Fibroblast of skin of right quadriceps (primary cell): ENCODE results near the gene GPR142.

Source experiments
- DNase-seq: peaks from one replicate; pipeline ENCODE4 v3.0.0-alpha.2; 2013

GPR142 gene

DNA sequence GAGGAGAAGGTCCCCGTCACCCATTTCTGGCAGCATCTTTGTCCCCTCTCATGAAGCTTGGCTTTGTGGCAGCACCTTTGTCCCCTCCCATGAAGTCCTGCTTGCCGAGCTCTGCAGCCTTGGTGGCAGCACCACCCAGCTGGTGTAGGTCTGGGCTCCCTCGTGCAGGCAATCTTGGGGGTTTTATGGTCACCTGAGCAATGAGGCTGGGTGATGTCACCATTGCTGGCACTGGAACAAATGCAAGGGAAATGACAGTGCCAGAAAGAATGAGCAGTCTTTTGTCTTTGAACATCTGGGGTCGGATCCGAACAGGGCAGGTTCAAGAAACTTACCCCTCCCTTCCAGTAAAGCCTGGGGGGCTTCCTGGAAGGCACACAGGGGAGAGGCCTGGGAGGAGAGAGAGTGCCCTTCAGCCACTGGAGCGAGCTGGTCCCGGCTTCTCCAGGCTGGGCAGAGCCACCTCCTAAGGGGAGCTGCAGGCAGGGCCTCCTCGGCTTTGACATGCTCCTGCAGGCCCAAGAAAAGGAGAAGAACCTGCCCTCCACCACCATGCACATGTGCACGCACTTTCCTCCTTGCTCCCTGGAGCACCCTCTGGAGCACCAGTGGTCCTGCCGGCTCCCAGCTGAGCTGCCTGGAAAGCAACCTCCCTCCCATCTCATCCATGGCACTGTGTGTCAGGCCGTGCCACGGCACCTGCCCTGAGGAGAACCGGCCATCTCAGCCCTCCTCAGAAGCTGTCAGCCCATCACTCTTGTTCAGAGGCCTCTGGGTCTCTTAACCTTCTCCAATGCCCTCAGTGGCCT, 21.7 kb upstream of the GPR142 start:
- DNase-seq, result no peak

DNA sequence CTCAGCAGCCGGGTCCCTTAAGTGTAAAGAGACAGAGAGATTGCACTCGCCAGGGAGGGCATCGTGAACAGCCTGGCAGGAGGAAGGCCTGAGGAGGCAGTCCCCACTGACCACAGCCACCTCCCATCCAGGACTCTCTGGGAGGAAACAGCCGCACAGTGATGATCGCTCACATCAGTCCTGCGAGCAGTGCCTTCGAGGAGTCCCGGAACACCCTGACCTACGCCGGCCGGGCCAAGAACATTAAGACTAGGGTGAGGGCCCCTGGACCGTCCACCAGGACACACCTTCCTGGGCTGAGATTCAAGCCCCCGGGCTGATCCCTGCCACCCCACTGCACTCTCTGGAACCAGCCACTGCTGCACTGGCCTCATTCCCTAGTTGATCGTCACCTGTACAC, 19.7 kb upstream of the GPR142 start:
- no peak for DNase-seq

DNA sequence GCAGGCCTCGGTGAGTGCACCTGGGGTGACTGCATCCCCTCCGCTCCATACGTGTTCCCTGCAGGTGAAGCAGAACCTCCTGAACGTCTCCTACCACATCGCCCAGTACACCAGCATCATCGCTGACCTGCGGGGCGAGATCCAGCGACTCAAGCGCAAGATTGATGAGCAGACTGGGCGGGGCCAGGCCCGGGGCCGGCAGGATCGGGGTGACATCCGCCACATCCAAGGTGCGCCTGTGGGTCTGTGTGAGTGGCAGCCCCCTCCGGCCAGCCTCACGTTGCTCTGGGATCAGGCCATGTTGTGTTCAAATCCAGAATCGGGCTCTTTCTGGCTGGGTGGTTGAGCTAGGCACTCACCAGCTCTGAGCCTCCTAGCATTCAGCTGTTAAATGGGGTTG, 18.2 kb upstream of the GPR142 start:
- no peak for DNase-seq

DNA sequence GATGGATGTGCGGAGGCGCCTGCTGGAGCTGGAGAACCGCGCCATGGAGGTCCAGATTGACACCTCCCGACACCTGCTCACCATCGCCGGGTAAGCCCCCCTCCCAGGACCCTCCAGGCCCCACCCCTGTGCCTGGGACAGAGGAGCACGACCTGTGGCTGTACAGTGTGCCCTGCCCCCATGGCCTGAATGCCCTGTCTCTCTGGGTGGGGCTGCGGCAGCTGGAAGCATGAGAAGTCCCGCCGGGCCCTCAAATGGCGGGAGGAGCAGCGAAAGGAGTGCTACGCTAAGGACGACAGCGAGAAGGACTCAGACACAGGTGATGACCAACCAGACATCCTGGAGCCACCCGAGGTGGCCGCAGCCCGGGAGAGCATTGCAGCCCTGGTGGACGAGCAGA, 16.8 kb upstream of the GPR142 start:
- DNase-seq, result no peak

DNA sequence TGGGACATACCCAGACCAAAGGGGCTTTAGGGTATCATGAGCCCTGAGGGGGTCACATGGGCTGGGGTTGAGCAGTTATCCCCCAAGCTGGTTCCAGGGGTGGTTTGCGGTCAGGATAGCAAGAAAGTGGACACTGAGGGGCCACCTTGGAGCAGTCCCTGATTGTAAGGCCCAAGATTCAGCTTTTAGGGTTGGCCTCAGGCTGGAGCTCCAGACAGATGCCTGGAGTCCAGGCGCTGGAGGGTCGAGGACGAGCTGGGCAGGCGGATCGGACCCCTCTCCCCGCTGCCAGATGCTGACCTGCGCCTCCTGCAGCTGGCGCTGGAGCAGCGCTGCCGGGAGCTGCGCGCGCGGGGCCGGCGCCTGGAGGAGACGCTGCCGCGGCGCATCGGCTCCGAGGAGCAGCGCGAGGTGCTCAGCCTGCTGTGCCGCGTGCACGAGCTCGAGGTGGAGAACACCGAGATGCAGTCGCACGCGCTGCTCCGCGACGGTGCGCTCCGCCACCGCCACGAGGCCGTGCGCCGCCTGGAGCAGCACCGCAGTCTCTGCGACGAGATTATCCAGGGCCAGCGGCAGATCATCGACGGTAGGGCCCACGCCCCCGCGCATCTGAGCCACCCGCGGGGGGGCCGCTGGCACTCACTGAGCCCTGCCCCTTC, 15.6 kb upstream of the GPR142 start:
- no peak for DNase-seq

DNA sequence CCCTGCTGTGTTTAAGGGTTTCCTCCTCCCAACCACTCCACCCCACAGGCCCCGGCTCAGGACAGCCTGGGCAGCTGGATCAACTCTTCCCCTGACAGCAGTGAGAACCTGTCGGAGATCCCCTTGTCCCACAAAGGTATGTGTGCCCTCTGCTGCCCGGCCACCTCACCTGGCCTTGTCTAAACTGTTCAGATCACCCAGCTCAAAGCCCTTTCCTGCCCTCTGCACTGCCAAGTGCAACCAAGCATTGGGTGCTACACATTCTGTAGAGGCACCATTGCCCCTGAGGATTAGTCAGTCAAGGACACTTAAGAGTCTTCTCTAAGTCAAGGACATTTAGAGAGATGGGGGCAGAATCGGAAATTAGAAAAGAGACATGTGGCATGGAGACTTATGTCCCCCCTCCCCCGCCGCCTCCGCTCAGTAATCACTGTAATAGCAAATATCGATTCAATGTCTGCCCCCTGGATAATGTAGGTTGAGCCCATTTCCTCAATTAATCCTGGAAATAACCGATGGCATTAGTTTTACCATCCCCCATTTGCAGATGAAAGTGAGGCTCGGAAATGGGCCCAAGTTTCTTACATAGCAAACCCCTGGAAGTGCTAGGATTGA, 13.8 kb upstream of the GPR142 start:
- DNase-seq, result no peak

DNA sequence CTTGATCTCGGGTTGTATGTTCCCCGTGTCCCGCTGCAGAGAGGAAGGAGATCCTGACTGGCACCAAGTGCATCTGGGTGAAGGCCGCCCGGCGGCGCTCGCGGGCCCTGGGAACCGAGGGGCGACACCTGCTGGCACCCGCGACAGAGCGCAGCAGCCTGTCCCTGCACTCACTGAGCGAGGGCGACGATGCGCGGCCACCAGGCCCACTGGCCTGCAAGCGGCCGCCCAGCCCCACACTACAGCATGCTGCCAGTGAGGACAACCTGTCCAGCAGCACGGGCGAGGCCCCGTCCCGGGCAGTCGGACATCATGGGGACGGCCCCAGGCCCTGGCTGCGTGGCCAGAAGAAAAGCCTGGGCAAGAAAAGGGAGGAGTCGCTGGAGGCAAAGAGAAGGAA, 13.2 kb upstream of the GPR142 start:
- DNase-seq, result no peak

DNA sequence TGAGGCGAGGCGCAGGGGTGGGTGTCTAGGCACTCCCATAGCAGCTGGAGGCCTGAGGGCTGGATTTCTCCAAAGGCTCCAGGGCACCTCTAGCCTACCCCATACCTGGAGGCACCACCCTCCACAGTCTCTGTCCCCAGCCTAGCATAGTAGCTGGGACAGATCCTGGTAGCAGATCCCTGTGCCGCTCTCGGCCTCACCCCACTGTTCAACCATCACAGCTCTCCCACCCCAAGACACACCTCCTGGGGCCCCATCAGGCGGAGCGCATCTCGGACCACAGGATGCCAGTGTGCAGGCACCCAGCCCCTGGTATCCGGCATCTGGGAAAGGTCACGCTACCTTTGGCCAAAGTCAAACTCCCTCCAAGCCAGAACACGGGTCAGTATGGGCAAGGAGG, 12.7 kb upstream of the GPR142 start:
- DNase-seq, result no peak

DNA sequence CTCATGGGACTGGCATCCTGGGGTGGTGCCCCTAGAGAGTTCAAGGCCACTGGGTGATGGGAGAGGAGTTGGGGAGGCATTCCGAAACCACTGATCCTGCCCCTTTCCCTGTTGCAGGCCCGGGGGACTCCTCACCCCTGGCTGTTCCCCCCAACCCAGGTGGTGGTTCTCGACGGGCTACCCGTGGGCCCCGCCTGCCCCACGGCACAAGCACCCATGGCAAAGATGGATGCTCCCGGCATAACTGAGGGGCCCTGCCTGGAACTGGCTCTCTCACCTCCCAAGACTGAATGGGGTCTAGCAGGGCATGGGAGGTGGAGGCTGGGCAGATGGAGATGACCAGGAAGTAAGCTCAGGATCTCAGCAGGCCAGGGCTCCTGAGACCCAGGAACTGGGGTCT, 12.2 kb upstream of the GPR142 start:
- no peak for DNase-seq

DNA sequence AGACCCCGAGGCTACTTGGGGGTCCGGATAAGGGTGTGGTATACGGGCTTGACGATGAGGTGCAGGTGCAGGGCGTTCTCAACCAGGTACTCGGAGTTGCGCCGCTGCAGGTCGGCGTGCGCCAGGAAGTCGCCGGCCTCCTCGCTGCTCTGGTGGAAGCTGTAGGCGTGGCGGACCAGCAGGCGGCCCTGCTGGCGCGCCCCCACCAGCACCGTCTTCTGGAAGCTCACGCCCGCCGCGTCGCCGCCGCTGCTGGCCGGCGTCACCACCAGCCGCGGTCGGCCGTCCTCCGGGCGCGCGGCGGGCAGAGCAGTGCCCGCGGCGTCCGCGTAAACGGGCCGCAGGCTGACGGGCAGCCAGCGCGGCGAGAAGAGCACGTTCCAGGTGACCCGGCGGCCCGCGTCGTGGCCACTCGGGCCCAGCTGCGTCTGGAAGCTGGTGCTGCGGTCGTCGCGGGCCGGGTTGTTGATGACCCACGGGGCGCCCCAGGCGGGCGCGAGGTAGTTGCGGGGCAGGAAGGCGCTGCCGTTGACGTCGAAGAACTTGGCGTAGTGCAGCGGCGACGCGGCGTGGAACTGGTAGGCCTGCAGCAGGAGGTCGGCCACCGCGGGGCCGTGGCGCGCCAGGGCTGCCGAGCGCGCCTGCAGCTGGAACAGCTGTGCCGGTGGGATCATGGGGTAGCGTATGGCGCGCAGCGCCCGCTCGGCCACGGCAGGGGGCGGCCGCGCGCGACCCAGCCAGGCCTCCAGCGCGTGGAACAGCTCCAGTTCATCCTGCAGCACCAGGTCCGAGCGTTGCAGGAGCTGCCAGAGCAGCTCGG, 10.4 kb upstream of the GPR142 start:
- no peak for DNase-seq

DNA sequence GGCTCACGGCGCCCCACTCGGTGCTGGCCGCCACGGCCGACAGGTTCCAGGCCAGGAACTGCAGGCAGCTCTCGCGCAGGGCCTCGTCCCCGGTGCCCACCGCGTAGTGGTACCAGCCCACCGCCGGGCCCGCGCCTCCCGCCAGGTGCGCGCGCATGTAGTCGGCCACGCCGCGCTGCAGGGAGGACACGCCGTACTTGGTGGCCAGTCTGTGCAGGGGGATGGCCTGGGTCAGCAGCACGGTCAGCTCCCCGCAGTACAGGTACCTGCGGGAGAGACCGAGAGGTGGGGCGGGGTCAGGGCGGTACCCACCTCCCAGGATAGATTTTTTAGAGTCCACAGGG, 9.9 kb upstream of the GPR142 start:
- DNase-seq, result no peak

DNA sequence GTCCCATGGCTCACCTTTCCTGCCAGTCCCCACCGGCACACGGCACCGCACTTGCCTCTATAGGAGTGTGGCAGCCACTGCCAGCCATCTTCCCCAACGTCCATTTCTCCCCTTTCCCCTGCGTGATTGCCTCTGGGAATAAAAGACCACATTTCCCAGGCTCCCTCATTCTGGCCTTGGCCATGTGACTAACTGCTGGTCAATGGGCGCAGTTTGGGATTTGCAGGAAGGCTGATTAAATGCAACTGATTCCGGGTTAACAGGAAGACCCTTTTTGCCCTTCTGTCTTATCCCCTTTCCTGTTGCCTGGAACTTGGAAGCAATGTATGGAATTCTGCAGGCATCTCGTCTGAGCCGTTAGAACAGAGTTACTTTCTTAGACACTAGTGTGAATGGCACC, 8.6 kb upstream of the GPR142 start:
- no peak for DNase-seq

DNA sequence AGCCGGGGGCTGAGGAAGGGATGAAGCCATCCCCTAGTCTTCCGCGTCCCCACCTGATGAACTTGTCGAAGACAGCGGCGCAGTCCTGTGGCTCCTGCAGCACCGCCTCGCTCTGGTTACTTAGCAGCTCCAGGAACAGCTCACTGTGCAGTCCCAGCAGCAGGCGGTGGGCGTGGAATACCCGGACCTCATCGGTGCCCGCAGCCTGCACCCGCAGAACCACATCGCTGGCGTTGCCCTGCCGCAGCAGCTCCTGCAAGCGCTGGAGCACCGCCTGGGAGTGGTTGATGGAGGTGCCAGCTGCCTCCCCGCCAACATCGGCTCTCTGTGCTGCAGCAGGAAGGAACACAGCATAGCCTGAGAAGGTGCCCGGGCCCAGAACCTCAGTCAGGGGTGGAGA, 7.4 kb upstream of the GPR142 start:
- no peak for DNase-seq

DNA sequence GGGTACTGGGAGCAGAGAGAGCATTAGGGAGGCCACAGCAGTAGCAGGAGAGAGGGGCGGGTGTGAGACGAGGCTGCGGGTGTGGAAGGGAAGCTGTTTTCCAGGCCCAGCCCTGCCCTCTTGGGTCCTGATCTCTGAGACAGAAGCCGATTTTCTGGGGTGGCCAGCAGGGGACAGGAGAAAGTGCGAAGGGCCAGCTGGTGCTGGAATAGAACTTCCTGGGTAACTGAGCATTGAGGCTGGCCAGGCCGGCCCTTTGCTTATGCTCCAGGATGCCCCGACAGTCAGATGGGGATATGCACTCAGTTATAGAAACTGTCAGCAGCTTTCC, 6.4 kb upstream of the GPR142 start:
- DNase-seq, result no peak

DNA sequence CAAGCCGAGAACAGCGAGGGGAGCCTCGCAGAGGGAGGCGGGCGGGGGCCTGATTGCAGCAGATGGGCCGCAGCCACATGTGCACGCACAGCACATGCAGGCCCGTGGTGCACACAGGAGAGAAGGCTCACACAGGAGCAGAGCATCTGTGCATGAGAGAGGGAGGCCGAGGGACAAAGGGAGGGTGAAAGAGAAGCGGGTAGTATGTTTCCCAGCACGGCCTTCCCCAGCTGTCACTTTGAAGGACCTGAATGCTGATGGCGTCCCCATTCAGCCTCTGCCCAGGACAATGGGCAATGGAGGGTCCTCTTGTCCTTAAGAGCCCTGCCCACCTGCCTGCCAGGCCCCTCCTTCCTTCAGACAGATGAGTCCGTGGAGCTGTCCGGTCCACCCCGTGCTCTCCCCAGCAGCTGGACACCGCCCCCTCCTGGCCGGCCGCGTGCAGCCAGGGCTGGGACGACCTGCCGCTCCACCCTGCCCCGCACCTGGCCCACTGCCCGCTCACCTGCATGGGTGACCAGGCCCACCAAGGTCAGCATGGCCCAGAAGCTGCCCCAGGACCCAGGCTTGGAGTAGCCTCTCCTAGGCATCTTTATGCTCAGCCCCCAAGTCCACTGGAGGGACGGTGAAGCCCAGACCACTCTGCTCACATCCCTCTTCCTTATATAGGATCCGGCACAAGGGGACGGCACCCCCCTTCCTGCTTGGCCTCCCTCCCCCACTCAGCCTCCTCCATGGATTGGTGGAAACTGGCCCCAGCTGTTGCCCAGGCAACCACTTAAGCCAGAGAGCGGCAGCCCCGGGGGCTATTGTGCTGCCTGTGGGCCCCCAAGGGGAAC, 5.9 kb upstream of the GPR142 start, which contains the start of gene BTBD17:
BTBD17 (minus strand) TSS at position 639 of the 839 bp plus-strand sequence; CDS start at position 590, 49 bp downstream.
- DNase-seq, result no peak

DNA sequence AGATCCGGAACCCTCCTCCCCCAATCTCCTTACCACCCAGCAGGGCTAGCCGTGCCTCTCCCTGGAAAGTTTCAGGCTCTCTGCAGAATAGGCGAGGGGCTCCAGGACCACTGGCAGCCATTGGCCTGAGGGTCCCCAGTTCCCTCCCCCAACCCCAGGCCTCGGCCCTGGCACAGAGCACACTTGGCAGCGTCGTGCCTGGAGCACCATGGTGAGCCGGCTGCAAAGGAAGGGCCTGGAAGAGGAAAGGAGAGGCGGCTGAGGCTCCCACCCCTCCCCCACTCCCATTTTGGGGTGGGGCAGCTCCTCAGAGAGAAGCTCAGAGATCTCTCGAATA, 5.3 kb upstream of the GPR142 start:
- DNase-seq, result no peak

DNA sequence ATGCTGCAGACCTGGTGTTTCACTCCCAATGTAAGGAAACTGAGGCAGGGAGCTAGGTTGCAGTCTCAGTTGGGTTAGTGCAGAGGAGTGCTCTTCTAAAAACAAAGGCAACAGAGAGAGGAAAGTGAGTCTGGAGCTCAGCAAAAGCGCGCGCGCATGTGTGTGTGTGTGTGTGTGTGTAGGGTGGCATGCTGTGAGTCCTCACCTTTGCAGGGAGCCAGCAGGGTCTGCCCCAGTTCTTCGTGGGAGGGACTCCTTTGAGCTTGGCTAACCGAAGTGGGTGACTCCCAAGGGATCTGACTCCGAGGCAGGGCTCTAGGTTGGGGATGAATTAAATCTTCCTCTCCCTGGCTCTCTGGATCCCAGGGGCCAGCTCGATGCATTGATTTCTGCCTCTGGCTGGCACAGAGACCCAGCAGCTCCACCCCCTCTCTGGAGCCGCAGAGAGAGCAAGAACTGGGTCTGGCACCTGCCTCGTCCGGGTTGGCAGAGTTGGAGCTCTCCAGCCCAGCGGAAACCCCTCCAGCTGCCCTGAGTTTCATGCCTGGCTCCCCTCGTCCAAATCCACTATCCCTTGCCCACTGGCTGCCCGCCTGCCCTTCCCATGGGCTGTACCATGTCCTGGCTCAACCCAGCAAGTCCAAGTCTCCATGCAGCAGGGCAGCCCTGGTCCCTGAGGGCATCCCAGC, 4.4 kb upstream of the GPR142 start:
- DNase-seq, result no peak

DNA sequence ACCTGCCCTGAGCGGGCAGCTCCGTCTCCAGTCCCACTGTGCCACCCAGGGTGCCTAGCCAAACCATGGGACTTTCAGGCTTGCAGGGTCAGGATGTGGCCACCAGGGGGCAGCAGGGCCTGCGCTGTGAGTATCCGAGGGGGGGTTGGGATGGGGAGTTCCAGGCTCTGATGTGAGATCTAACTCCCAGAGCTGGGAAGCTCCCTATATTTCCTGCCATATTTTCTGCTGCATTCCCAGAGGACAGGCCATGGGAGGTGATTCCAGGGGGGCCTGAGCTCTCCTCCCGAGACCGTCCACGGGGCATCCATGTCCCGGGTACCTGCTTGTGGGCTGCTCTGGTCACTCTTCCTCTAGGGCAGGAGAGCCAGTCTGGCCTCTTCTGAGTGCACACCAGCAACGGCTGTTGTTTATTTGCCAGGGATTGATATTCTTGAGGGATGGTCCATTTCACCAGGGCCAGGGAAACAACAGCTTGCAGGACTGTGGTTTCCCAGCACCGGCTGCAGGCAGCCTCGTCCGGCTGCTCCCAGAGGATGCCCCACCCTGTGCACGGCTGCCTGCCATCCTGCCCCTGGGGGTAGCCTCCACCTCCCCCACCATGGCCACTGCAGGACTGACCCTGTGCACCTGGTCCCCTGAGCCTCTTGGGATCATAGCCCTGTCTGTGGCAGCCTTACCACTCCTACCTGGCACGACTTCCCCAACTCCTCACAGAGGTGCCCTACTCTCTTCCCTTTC, 1.2 kb downstream of the GPR142 start:
- peak; percentile 49 for DNase-seq

DNA sequence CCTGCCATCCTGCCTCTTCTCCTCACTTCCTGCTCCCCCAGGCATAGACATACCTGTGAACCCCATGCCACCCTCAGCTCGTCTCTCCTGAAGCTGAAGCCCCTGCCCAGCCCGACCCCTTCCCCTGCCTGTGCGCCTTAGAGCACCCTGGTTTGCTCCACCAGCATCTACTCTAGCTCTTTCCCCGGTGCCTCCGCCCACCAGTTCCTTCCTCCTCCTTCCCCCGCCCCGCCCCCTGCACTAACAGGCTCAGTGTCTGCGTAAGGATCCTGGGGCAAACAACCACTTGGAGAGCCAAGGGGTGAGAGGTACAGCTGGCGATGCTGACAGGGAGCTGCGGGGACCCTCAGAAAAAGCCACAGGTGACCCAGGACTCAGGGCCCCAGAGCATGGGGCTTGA, 1.9 kb downstream of the GPR142 start:
- no peak for DNase-seq

DNA sequence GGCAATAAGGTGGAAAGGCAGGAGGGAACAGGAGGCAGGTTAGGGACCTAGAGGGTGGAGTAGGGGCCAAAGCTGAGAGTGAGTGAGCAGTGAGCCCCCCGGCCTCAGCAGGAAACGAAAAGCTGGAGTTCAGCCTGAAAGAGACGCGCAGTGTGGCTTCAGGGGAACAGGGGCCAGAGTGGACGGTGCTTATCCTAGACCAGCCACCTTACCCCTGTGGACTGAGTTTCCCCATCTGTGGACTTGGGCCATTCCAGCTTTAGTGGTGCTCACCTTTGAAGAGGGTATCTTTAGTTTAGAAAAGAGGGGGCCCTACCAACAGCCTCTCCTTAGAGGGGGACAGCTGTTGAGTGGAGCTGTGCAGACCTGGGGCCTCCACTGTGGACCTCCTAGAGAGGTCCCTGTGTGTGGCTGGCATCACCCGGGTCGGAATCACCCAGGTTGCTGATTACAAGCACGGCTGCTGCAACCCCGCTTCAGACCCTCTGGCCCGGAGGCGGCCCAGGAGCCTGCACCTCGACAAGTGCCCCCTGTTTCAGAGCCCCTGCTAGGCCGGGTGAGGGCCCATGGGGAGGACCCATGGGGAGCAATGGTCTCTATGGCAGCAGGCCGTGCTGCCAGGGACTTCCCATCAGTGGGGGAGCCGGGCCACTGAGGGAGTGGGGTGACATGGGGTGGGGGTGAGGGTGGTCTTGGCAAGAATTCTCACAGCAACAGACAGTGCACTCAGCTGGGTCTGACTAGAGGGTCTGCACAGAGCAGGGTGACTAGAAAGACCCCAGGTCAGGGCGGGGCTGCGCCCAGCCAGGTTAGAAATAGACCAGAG, 2.6 kb downstream of the GPR142 start:
- no peak for DNase-seq
